HFF-Myc (cell line): Measurements from ENCODE around the gene SLC27A1.

Source experiments
- DNase-seq: peaks from one replicate; pipeline ENCODE4 v3.0.0-alpha.2; 2011; ENCODE audit warnings: low read depth; ENCODE audit errors: extremely low read depth
- H3K4me3 ChIP-seq: replicated peaks from 2 replicates; pipeline ENCODE4 v1.5.1; 2011; ENCODE audit warnings: low read depth, mild to moderate bottlenecking, control low read depth, low read length
- CTCF ChIP-seq: IDR thresholded peaks from 2 replicates; pipeline ENCODE4 v1.5.1; 2012; ENCODE audit warnings: mild to moderate bottlenecking, low read depth, low read length, control low read depth; ENCODE audit errors: missing control alignments

The SLC27A1 gene

GRCh38 chr19:17488593-17489391, 18.5 kb downstream of the SLC27A1 start:
- no peak overlapping the region for H3K4me3 ChIP-seq

GRCh38 chr19:17489392-17490030, 19.2 kb downstream of the SLC27A1 start:
- DNase-seq, result no peak
- no peak overlapping the region for H3K4me3 ChIP-seq
- no peak for TF ChIP-seq CTCF

More at GRCh38 chr19:17488593-17489391, 18.5 kb downstream of the SLC27A1 start:
- TF ChIP-seq CTCF, result peak; percentile 8
- no peak for DNase-seq

GRCh38 chr19:17490411-17490810, 20.1 kb downstream of the SLC27A1 start:
- no peak for TF ChIP-seq CTCF
- H3K4me3 ChIP-seq, result no peak overlapping the region
- no peak for DNase-seq

- H3K4me3 ChIP-seq, result no peak overlapping the region
- no peak for TF ChIP-seq CTCF
- no peak for DNase-seq
Measured at GRCh38 chr19:17491287-17491686, 21.0 kb downstream of the SLC27A1 start.

GRCh38 chr19:17495639-17496296, 25.4 kb downstream of the SLC27A1 start:
- DNase-seq, result no peak
- no peak overlapping the region for H3K4me3 ChIP-seq
- TF ChIP-seq CTCF, result no peak

GRCh38 chr19:17496337-17496997, 26.1 kb downstream of the SLC27A1 start:
- peak; percentile 96 for TF ChIP-seq CTCF

More at GRCh38 chr19:17496337-17496997, 26.1 kb downstream of the SLC27A1 start:
- H3K4me3 ChIP-seq, result no peak overlapping the region
- DNase-seq, result no peak
